NOMO-1 treated with DMSO at 0.1 percent for 48 hours (cell line): ENCODE measurements around the gene LIN7A.

Experiments
- DNase-seq: peaks from one replicate; lab custom pipeline; 2025; ENCODE audit not compliant: unreplicated experiment; lab: John Stamatoyannopoulos, UW

LIN7A gene

DNA sequence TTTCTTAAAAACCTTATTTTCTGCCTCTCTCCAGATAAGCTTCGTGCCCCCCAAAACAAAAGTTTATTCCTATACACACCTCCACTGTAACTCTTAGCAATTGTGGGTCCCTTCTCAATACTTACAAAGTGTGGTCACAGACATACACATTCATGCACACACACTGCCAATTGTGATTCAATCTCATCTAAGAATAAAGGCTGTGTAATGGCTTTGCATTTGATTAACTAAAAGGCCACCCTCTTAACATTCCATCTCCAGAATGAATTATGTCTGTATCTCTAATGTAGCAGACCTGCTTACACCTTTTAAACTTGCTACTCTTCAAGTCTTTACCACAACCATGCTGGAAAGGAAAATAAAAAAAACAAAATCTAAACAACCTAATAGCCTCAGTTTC lies 171.5 kb downstream of the LIN7A start:
- no peak for DNase-seq

DNA sequence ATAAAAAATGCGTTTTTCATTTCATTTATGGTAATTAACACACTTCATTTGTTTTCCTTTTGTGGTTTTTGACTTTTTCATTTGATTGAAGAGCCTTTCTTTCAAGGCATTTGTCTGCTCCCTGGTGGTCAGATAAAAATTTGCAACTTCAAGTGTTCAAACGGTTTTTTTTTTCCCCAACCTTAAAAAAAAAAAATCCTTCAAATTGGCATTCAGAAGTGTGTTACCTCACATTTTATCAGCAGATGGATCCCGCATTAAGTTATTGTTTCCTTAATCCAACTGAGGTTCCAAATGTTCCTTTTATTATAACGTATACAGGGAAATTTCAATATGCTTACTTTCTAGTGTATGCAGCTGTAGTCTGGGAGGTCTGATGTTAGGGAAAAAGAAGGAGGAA lies 173.9 kb downstream of the LIN7A start:
- DNase-seq, result peak; percentile 47

DNA sequence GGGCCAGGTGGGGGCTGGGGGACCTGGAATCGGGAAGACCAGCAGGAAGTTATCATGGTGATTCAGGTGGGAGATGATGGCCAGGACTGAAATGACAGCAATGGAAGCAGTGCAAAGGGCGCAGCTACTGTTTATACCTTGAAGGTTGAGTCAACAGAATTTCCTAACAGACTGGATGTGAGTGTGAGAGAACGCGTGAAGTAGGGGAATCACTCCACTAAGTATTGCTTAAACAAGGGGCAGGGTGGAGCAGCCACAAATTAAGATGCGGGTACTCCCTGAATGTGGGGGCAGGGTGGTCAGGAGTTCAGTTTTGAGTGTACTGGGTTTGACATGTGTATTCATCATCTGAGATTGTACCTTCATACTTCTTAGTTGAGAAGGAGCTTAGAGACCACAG lies 175.9 kb downstream of the LIN7A start:
- DNase-seq, result no peak

DNA sequence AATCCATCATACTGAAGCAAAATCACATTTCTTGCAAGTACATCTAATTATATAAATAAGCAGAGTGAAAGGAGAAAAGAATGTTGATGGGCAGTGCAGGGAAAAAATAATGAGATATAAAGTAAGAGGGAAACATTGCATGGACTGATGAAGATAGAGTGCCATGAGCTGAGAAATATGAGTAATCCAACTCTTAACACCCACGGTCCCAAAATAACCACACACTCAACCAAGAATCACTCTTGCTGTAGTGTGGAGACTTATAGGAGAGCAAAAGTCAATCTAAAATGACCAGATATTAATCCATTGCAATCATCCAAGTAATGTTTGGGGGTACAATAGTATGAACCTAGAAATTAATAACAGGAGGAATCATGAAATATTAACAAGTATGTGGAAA lies 180.9 kb downstream of the LIN7A start:
- DNase-seq, result no peak

DNA sequence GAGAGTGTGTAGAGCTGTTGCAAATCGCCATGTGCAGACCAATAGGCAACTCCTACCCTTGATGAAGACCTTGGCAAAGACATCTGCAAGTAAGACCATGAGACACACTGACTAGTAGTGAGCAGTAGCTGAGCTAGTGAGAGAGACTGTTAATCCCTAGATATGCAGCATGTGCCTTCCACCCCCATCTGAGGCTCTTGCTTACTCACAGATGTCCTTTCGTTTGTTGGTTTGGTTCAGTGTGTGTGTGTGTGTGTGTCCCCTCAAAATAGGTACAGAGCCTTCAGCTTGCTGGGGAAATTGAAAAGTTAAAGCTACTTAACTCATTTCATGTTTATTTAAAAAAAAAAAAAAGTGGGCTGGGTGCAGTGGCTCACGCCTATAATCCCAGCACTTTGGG lies 183.5 kb downstream of the LIN7A start:
- DNase-seq, result no peak

DNA sequence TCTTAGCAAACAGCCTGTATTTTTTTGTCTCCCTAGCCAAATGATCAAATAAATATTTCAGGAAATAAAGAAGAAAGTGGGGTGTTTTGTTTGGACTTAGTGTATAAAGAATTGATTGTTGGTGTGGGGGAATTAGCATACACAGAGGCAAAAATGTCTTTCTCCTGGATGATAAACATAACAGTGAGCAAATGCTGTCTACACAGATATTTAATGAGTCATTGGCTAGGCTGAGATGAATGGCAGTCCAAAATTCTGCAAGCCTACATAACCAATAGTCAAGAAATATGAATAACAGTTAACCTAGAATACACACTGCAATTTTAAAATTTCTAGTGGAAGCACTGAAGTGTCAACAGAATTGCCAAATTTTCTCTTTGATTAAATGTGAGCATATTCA lies 185.3 kb downstream of the LIN7A start:
- no peak for DNase-seq

DNA sequence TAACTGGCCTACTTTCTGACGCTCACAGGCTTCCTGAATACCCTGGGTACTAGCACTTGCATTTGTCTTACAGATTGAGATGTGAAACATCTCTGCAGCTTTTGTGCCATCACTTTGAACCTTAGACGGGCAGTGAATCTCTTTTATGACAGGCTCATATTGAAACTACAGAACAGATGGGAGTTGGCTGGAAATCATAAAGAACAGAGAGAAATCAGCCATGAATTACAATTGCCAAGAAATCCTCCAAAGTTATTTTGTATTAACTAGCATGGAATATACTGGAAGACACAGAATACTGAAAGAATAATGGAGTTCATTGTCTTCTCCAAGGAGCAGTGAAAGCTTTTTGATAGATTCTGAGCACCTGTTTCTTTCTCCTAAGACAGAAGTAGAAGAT lies 188.3 kb downstream of the LIN7A start:
- no peak for DNase-seq

DNA sequence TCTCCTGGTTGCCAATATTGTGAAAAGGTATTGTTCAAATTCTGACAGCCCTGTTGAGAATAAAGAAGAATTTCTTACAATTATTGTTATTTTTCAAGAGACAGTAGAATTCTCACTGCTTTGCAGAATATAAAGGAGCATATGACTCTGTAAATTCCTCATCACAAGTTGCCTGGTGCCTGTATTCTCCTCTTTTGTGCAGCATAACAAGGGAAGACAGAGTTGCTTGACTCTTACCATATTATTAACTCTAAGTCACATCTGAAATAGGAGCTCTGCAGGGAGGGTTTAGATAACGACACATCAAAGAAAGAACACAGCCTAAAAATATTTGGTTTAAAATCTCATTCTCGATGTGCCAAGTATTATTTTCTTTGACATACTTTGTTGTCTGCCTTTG lies 189.9 kb downstream of the LIN7A start:
- no peak for DNase-seq

DNA sequence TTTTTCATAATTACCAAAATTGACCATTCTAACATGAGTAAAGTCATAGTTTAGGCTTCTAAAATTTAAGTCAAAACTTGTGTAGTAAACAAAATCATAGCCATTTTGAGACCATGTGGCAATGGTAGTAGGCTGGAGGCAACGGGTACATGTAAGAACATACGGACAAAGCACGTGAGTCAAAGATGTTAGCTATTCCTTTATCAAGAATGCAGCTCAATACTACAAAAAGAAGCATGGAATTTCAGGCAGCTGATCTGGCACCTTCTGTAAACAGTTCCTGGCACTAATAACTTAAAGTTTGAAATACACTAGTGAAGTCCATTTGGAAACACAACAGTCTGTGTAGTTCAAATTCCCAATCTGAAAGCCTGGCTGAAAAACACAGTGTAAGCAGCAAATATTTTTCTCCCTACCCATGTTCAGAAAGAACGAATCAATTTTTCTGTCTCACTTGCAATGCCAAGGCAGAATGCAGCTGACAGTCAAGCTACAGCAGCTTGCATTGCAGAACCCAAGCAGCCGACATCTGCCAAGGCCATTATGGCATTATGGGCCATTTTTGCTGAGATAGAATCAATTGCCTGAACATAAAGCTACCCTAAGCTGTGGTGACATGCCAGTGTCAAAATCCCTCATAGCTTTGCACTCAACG lies 191.8 kb downstream of the LIN7A start:
- no peak for DNase-seq
